Measurements from ENCODE around the gene ZMIZ1.

DNA sequence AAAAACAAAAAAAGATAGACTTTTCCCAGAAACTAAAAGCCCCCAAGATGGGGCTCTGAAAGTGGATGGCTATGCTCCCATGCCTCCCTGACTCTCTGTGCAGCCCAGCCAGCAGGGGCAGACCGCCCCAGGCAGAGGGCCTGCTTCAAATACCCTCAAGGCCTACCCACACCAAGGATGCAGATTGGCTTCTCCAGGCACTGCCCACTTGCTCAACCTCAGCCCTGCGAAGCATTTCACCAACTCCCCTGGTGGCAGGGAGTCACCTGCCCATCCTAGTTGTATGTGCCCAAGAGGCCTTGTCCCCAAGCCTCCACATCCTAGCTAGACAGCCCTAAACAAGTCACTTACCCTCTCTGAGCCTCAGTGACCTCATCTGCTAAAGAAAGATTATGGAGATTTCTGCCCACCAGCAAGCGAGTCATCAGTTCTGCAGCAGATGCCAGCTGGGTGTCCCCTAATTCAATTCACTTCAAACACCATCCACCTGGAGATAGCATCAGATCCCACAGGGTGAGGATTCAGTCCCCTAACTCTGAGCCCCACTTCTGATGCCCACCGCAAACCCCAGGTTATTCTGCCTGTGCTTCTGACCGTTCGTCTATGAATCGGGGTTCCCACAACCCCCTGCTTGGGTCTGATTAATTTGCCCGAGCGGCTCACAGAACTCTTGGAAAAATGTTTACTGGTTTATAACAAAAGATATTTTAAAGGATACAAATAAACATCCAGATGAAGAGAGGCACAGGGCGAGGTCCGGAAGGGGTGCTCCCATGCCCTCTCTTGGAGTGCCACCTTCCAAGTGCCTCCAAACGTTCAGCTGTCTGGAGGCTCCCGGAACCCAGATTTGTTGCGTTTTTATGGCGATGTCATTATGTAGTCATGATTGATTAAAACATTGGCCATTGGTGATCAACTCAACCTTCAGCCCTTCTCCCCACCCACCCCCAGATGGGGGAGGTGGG, 18.6 kb upstream of the ZMIZ1 start:
- TF ChIP-seq, protein P1, sequence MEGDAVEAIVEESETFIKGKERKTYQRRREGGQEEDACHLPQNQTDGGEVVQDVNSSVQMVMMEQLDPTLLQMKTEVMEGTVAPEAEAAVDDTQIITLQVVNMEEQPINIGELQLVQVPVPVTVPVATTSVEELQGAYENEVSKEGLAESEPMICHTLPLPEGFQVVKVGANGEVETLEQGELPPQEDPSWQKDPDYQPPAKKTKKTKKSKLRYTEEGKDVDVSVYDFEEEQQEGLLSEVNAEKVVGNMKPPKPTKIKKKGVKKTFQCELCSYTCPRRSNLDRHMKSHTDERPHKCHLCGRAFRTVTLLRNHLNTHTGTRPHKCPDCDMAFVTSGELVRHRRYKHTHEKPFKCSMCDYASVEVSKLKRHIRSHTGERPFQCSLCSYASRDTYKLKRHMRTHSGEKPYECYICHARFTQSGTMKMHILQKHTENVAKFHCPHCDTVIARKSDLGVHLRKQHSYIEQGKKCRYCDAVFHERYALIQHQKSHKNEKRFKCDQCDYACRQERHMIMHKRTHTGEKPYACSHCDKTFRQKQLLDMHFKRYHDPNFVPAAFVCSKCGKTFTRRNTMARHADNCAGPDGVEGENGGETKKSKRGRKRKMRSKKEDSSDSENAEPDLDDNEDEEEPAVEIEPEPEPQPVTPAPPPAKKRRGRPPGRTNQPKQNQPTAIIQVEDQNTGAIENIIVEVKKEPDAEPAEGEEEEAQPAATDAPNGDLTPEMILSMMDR (IDR thresholded peaks at IDR 0.05): no peak
- TF ChIP-seq ZFX (IDR thresholded peaks at IDR 0.05; ENCODE audit: borderline replicate concordance): no peak
